GM20000 (cell line): ENCODE measurements around the gene IGSF21.

Experiments
- DNase-seq: peaks from one replicate; pipeline ENCODE4 v3.0.0; 2012; ENCODE audit warnings: low spot score
- TF ChIP-seq, protein P1 (sequence below): IDR thresholded peaks from 2 replicates; pipeline ENCODE4 v1.5.1; 2012; ENCODE audit warnings: mild to moderate bottlenecking, control low read depth; ENCODE audit errors: extremely low read depth, missing control alignments

Gene IGSF21

DNA sequence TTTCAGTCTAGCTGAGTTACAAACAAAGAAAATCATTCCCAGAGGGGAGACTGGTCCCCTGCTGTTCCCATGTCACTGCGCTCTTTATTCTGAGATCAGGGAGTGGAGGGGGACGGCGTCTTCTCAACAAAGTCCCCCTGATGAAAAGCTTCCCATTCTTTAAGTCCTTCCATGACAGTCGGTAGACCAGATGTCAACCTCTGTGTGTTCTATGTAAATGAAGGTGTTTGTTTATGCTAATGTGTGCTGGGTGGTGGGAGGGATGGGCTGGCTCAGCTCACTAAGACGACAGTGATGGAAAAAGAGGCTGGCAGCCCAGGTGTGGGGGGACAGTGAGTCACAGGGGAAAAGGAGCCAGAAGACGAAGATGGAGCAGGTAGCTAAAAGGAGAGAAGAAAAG lies 225.0 kb downstream of the IGSF21 start:
- no peak for DNase-seq
- TF ChIP-seq, protein P1, sequence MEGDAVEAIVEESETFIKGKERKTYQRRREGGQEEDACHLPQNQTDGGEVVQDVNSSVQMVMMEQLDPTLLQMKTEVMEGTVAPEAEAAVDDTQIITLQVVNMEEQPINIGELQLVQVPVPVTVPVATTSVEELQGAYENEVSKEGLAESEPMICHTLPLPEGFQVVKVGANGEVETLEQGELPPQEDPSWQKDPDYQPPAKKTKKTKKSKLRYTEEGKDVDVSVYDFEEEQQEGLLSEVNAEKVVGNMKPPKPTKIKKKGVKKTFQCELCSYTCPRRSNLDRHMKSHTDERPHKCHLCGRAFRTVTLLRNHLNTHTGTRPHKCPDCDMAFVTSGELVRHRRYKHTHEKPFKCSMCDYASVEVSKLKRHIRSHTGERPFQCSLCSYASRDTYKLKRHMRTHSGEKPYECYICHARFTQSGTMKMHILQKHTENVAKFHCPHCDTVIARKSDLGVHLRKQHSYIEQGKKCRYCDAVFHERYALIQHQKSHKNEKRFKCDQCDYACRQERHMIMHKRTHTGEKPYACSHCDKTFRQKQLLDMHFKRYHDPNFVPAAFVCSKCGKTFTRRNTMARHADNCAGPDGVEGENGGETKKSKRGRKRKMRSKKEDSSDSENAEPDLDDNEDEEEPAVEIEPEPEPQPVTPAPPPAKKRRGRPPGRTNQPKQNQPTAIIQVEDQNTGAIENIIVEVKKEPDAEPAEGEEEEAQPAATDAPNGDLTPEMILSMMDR: no peak

DNA sequence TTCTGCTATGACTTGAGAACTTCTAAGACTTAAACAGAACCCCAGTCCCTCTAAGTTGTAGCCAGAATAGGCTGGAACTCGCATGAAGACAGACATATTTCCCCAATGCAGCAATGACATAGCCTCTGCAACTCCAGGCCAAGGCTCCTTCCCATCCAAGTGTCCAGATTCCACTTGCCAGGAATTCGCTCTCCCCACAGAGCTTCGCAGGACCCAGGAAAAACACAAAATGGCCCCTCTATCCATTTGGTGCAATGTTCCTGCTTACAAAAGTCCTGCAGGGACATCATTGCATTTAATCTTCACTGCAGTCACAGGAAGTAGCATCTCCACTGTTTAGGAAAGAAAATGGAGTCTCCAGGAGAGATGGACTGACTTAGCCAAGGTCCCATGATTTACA lies 225.6 kb downstream of the IGSF21 start:
- TF ChIP-seq, protein P1: no peak
- DNase-seq: no peak

DNA sequence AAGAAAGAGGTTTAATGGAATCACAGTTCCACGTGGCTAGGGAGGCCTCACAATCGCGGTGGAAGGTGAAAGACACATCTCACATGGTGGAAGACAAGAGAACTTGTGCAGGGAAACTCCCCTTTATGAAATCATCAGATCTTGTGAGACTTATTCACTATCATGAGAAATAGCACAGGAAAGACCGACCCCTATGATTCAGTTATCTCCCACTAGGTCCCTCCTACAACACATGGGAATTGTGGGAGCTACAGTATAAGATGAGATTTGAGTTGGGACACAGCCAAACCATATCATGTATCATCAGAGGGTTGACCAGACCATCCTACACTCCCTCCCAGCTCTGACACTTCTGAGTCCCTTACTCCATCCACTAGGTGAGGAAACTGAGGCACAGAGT lies 229.2 kb downstream of the IGSF21 start:
- TF ChIP-seq, protein P1: no peak
- DNase-seq: no peak

DNA sequence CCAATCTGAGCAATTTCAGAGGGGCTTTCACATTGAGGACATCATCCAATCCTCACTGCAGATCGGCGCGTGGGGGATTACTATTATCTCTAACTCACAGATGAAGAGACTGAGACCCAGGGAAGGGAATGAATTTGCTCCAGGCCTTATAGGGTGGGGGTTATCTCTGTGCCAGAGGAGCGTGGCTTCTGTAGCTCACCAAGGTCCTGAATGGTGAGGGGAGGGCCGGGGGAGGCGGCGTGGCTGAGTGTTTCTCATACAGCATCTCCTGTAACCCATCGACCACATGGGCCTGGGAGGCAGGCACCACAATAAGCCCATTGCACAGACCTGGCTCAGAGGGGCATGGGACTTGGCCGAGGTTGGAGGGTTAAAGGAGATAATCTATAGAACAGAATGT lies 230.2 kb downstream of the IGSF21 start:
- TF ChIP-seq, protein P1: no peak
- DNase-seq: no peak

DNA sequence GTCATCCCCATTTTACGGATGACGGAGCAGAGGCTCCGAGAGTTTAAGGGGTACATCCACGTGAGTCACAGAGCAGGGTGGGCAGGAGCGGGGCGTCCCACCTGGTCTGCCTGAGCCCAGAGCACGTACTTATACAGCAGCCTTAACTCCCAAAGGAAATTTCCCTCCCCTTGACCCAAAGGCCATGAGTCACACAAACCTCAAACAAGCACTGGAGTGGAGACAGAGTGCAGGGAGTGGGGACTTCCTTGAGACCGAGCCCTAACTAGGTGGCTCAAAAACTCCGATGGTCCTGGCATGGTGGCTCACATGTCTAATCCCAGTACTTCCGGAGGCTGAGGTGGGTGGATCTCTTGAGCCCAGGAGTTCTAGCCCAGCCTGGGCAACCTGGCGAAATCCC lies 231.6 kb downstream of the IGSF21 start:
- DNase-seq: no peak
- TF ChIP-seq, protein P1: no peak

DNA sequence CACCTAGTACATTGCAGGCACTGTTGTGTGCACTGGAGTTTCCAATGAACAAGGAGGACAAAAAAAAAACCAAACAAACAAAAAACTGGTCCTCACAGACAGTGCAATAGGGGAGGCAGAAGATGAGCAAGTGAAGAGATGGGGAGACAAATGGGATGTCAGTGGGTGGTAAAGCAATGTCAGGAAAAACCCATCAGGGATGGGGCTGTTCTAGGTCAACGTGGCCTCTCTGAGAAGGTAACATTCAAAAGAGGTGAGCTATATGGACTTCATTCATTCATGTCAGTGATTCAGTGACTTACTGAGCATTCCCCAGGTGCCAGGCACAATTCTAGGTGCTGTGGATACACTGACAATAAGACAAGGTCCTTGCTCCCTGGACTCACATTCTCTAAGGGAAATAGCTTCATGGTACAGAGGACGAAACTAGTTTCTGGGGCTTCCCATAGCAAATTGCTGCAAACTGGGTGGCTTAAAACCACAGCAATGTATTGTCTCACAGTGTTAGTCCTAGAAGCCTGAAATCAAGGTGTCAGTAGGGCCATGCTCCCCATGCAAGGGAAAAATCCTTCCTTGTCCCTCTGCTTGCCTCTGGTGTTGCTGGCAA lies 232.7 kb downstream of the IGSF21 start:
- TF ChIP-seq, protein P1: no peak
- DNase-seq: no peak

DNA sequence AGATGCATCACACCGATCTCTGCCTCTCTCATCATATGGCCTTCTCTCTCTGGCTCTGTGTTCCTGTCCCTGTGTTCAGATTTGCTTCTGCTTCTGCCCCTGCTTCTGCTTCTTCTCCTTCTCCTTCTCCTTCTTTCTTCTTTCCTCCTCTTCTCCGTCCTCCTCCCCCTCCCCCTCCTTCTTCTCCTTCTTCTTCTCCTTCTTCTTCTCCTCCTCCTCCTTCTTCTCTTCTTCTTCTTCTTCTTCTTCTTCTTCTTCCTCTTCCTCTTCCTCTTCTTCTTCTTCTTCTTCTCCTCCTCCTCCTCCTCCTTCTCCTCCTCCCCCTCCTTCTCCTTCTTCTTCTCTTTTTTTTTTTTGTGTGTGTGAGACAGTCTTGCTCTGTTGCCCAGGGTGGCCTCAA lies 233.2 kb downstream of the IGSF21 start:
- DNase-seq: no peak
- TF ChIP-seq, protein P1: no peak
